Endothelial cell of umbilical vein (primary cell): Measurements from ENCODE around the gene ELMO2. TPM values are rescaled to one million over a fixed set of nuclear protein-coding genes. Genes with fewer than 3 reads are reported as not detected.

Source experiments
- BruUV-seq: library from RNA; stranded (reverse); fragments of 400-500 nt; replicated peaks from 2 replicates; lab custom pipeline; 2021; lab: Mats Ljungman, UMichigan
- CTCF ChIA-PET: fragments of 300-600, 350-600 bp; sonication (Branson Sonifier 250); formaldehyde crosslinking; loops from one replicate; lab custom pipeline; 2021; ENCODE audit warnings: antibody characterized with exemption, inconsistent platforms; lab: Charles Lee
- POLR2A ChIA-PET: fragments of 300-600, 350-600 bp; sonication (Branson Sonifier 250); formaldehyde crosslinking; loops from one replicate; lab custom pipeline; 2021; ENCODE audit warnings: antibody characterized with exemption, inconsistent platforms; lab: Charles Lee
- DNase-seq: peaks from one replicate; pipeline ENCODE4 v3.0.0-alpha.2; 2011; ENCODE audit warnings: low read depth, low spot score
- FAIRE-seq: peaks from 2 replicates; lab custom pipeline; 2011; peaks lifted over from hg19 to GRCh38; lab: Jason Lieb, UNC
- H2AFZ ChIP-seq: 2 replicates; pipeline ENCODE4 v1.6.0; 2012; ENCODE audit warnings: low read depth, low read length, control low read depth, inconsistent platforms
- H3K27ac ChIP-seq: 2 replicates; pipeline ENCODE4 v1.5.1; 2011; ENCODE audit warnings: low read depth, mild to moderate bottlenecking, control low read depth, low read length, moderate library complexity; ENCODE audit not compliant: insufficient read depth
- H3K27me3 ChIP-seq, 2 experiments: 2 replicates each; pipeline versions ENCODE4 v1.6.0 to v1.6.1; 2011; ENCODE audit warnings: low read length in 2 of 2, mixed read lengths in 1 of 2; ENCODE audit not compliant: control insufficient read depth in 2 of 2, insufficient read depth in 2 of 2
- H3K36me3 ChIP-seq, 2 experiments: 2 replicates in 1 of 2; 3 replicates in 1 of 2; pipeline ENCODE4 v1.5.1; 2011; ENCODE audit warnings: low read length in 2 of 2, mild to moderate bottlenecking in 1 of 2, moderate library complexity in 1 of 2; ENCODE audit not compliant: control insufficient read depth in 2 of 2, insufficient read depth in 2 of 2; ENCODE audit errors: extremely low read depth in 1 of 2
- H3K4me1 ChIP-seq: 3 replicates; pipeline ENCODE4 v1.5.1; 2011; ENCODE audit warnings: mild to moderate bottlenecking, low read length; ENCODE audit not compliant: control insufficient read depth, insufficient read depth; ENCODE audit errors: extremely low read depth
- H3K4me2 ChIP-seq: 2 replicates; pipeline ENCODE4 v1.6.1; 2011; ENCODE audit warnings: low read length, control low read depth, mixed read lengths; ENCODE audit not compliant: insufficient read depth
- H3K4me3 ChIP-seq, 3 experiments: fragments of 200-600 bp in 1 of 3; sonication (generic), shearing (Covaris generic) in 1 of 3; replicated peaks in 1 of 3; 2 replicates each; pipeline ENCODE4 v1.5.1; 2011 to 2016; ENCODE audit warnings: control low read depth in 3 of 3, low read length in 3 of 3, mild to moderate bottlenecking in 2 of 3, inconsistent platforms in 1 of 3, low read depth in 1 of 3, moderate library complexity in 1 of 3; ENCODE audit not compliant: insufficient read depth in 1 of 3
- H3K79me2 ChIP-seq: 2 replicates; pipeline ENCODE4 v1.6.0; 2012; ENCODE audit warnings: low read length, inconsistent platforms; ENCODE audit not compliant: control insufficient read depth, insufficient read depth
- H3K9ac ChIP-seq: replicated peaks from 2 replicates; pipeline ENCODE3; 2011; ENCODE audit warnings: low read length, control low read depth; ENCODE audit not compliant: insufficient read depth; ENCODE audit errors: extremely low read depth
- H3K9me1 ChIP-seq: replicated peaks from 3 replicates; pipeline ENCODE4 v1.6.0; 2011; ENCODE audit warnings: mild to moderate bottlenecking, low read length; ENCODE audit not compliant: control insufficient read depth, insufficient read depth; ENCODE audit errors: extremely low read depth
- H3K9me3 ChIP-seq: replicated peaks from 2 replicates; pipeline ENCODE4 v1.5.1; 2012; ENCODE audit warnings: low read length, inconsistent platforms; ENCODE audit not compliant: control insufficient read depth, insufficient read depth
- H4K20me1 ChIP-seq: replicated peaks from 2 replicates; pipeline ENCODE3; 2011; ENCODE audit warnings: mild to moderate bottlenecking, low read length; ENCODE audit not compliant: control insufficient read depth, insufficient read depth; ENCODE audit errors: extremely low read depth
- CTCF ChIP-seq, 2 donors: IDR thresholded peaks; 1 replicate in 1 of 2; 2 replicates in 1 of 2; pipeline ENCODE4 v1.5.1; 2011; ENCODE audit warnings: low read length in 2 of 2, mild to moderate bottlenecking in 2 of 2, moderate library complexity in 2 of 2, control low read depth in 1 of 2, inconsistent platforms in 1 of 2, low read depth in 1 of 2; ENCODE audit not compliant: insufficient read depth in 1 of 2; ENCODE audit errors: extremely low read depth in 1 of 2
- EZH2 ChIP-seq: IDR thresholded peaks from 2 replicates; pipeline ENCODE4 v1.6.1; 2012; ENCODE audit warnings: borderline replicate concordance, low read depth, mild to moderate bottlenecking, moderate library complexity, low read length, inconsistent platforms; ENCODE audit not compliant: severe bottlenecking
- FOS ChIP-seq: IDR thresholded peaks from 2 replicates; pipeline ENCODE4 v1.6.1; 2011; ENCODE audit warnings: mild to moderate bottlenecking, low read length, moderate library complexity, borderline replicate concordance; ENCODE audit not compliant: insufficient read depth
- GATA2 ChIP-seq: IDR thresholded peaks from 2 replicates; pipeline ENCODE4 v1.7.0; 2011; ENCODE audit warnings: low read depth, mild to moderate bottlenecking, moderate library complexity, mixed read lengths, low read length; ENCODE audit not compliant: insufficient read length, insufficient read depth
- JUN ChIP-seq: IDR thresholded peaks from 2 replicates; pipeline ENCODE4 v1.6.1; 2011; ENCODE audit warnings: borderline replicate concordance, low read depth; ENCODE audit not compliant: insufficient read length, insufficient read depth
- MAX ChIP-seq: IDR thresholded peaks from 2 replicates; pipeline ENCODE4 v1.6.1; 2011; ENCODE audit not compliant: insufficient read depth, insufficient read length
- MYC ChIP-seq: IDR thresholded peaks from one replicate; pipeline ENCODE4 v1.6.1; 2011; ENCODE audit warnings: mild to moderate bottlenecking, low read depth, low read length
- POLR2A ChIP-seq: IDR thresholded peaks from 2 replicates; pipeline ENCODE4 v1.6.1; 2012; ENCODE audit warnings: low read depth, mild to moderate bottlenecking, control low read depth, low read length
- POLR2AphosphoS5 ChIP-seq: IDR thresholded peaks from 2 replicates; pipeline ENCODE4 v1.6.1; 2012; ENCODE audit warnings: low read depth, mild to moderate bottlenecking, control low read depth, low read length, moderate library complexity; ENCODE audit not compliant: insufficient read depth
- dilution Hi-C: fragments of 300-500 bp; cut with MboI; formaldehyde crosslinking; loops from one replicate; pipeline ENCODE4 v1.15.0; 2019; ENCODE audit warnings: low sequenced_read_pairs; ENCODE audit not compliant: extremely low pct_ligation_motif_present
- intact Hi-C: fragments of 100-400 bp; cut with micrococcal nuclease; formaldehyde crosslinking; loops from one replicate; pipeline ENCODE4 v1.10.0; 2022
- polyA plus RNA-seq, 4 experiments: library from polyadenylated mRNA; depleted of rRNA in 3 of 4; stranded (reverse) in 3 of 4; unstranded in 1 of 4; fragments of >200 nt; gene quantifications; 2 replicates each; pipeline versions ENCODE4 v1.2.1 to v1.2.3, GENCODE V29; 2011 to 2012; ENCODE audit warnings: missing spikeins in 1 of 4
- total RNA-seq: library from RNA; stranded (reverse); gene quantifications from 2 replicates; pipeline ENCODE4 v1.2.3, GENCODE V29; 2021

ELMO2 gene
- total and polyA plus RNA-seq, 2 donors (not counting 3 experiments of a cell fraction or from before 2014, with no cell fraction given), result 35.1 to 43.5 TPM

GRCh38 chr20:46455729-46456128, 49.3 kb upstream of the ELMO2 start:
- ChIA-PET POLR2A (no interaction called here), CTCF (no interaction called here)
- H3K4me2 ChIP-seq, result no peak overlapping the region
- H3K36me3 ChIP-seq, result no peaks in the 10 kb centered on the region
- no peaks in the 10 kb centered on the region for H4K20me1 ChIP-seq
- H3K27ac ChIP-seq, result no peak overlapping the region
- no peaks in the 10 kb centered on the region for H3K9me3 ChIP-seq
- no peak overlapping the region for H3K4me3 ChIP-seq
- H3K4me1 ChIP-seq, result no peaks in the 10 kb centered on the region
- TF ChIP-seq EZH2 (no peak), MAX (no peak), MYC (no peak), JUN (no peak), FOS (no peak), GATA2 (no peak), POLR2AphosphoS5 (no peak), POLR2A (no peak), CTCF (IDR thresholded peaks at IDR 0.05; ENCODE audit: extremely low read depth in 1 of 2, insufficient read depth in 1 of 2, low read depth in 1 of 2, low read length in 2 of 2) (no peak)
- dilution Hi-C loops (no loop called here), intact Hi-C loops (no loop called here)
- BruUV-seq, result no TSS peak
- H3K9me1 ChIP-seq, result no peaks in the 10 kb centered on the region
- H3K9ac ChIP-seq, result no peak overlapping the region
- FAIRE-seq (no peak), DNase-seq (no peak)
- H3K79me2 ChIP-seq, result no peaks in the 10 kb centered on the region
- H3K27me3 ChIP-seq, result peaks cover 1 to 4% of the 10 kb centered on the region in 2 experiments
- no peak overlapping the region for H2AFZ ChIP-seq
